Measurements from ENCODE around the gene RNLS.

GRCh38 chr10:88428976-88429375 lies 154.1 kb downstream of the RNLS start:
- TF ChIP-seq CTCF (IDR thresholded peaks at IDR 0.05 in 2 of 3, conservative IDR thresholded peaks at IDR 0.05 in 1 of 3; ENCODE audit: borderline replicate concordance in 1 of 3, insufficient read depth in 1 of 3, low read depth in 2 of 3, low read length in 2 of 3) (no peak), POLR2A (IDR thresholded peaks at IDR 0.05; ENCODE audit: borderline replicate concordance, extremely low read depth, insufficient read depth, insufficient read length) (no peak), SP1 (IDR thresholded peaks at IDR 0.05; ENCODE audit: low read depth) (no peak), YY1 (IDR thresholded peaks at IDR 0.05; ENCODE audit: extremely low read depth, insufficient replicate concordance, low read depth, low read length) (no peak), POLR2AphosphoS5 (IDR thresholded peaks at IDR 0.05; ENCODE audit: low read depth, low read length) (no peak), EZH2 (IDR thresholded peaks at IDR 0.05) (no peak), CEBPB (IDR thresholded peaks at IDR 0.05; ENCODE audit: low read depth) (no peak), FOSL1 (IDR thresholded peaks at IDR 0.05; ENCODE audit: low read depth) (no peak), EGR1 (IDR thresholded peaks at IDR 0.05; ENCODE audit: low read depth) (no peak), EZH2phosphoT487 (IDR thresholded peaks at IDR 0.05; ENCODE audit: borderline replicate concordance) (no peak), ZNF274 (IDR thresholded peaks at IDR 0.05; ENCODE audit: low read depth, low read length) (no peak), RAD21 (IDR thresholded peaks at IDR 0.05; ENCODE audit: low read depth) (no peak)
- TF ChIP-seq, protein P1, sequence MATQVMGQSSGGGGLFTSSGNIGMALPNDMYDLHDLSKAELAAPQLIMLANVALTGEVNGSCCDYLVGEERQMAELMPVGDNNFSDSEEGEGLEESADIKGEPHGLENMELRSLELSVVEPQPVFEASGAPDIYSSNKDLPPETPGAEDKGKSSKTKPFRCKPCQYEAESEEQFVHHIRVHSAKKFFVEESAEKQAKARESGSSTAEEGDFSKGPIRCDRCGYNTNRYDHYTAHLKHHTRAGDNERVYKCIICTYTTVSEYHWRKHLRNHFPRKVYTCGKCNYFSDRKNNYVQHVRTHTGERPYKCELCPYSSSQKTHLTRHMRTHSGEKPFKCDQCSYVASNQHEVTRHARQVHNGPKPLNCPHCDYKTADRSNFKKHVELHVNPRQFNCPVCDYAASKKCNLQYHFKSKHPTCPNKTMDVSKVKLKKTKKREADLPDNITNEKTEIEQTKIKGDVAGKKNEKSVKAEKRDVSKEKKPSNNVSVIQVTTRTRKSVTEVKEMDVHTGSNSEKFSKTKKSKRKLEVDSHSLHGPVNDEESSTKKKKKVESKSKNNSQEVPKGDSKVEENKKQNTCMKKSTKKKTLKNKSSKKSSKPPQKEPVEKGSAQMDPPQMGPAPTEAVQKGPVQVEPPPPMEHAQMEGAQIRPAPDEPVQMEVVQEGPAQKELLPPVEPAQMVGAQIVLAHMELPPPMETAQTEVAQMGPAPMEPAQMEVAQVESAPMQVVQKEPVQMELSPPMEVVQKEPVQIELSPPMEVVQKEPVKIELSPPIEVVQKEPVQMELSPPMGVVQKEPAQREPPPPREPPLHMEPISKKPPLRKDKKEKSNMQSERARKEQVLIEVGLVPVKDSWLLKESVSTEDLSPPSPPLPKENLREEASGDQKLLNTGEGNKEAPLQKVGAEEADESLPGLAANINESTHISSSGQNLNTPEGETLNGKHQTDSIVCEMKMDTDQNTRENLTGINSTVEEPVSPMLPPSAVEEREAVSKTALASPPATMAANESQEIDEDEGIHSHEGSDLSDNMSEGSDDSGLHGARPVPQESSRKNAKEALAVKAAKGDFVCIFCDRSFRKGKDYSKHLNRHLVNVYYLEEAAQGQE (IDR thresholded peaks at IDR 0.05; ENCODE audit: low read depth): no peak

Data from HCT116 (cell line).